IPS DF 4.7 (cell line): ENCODE data around the gene KCNJ5.

Experiments used
- DNase-seq: peaks from one replicate; pipeline ENCODE4 v3.0.0-alpha.2; 2013; ENCODE audit warnings: low spot score; ENCODE audit errors: extremely low read depth

The KCNJ5 gene

GRCh38 chr11:128894685-128895084, 3.5 kb downstream of the KCNJ5 start:
- DNase-seq = no peak

- DNase-seq = no peak
Observed at GRCh38 chr11:128895526-128895925, 4.4 kb downstream of the KCNJ5 start.

GRCh38 chr11:128896356-128896755, 5.2 kb downstream of the KCNJ5 start:
- no peak for DNase-seq

- DNase-seq = no peak
Observed at GRCh38 chr11:128897826-128898225, 6.7 kb downstream of the KCNJ5 start.

- DNase-seq = no peak
Observed at GRCh38 chr11:128898580-128899344, 7.6 kb downstream of the KCNJ5 start.

GRCh38 chr11:128900468-128900867, 9.3 kb downstream of the KCNJ5 start:
- no peak for DNase-seq

- DNase-seq = no peak
Observed at GRCh38 chr11:128901653-128902514, 10.7 kb downstream of the KCNJ5 start.

- no peak for DNase-seq
Observed at GRCh38 chr11:128902515-128903066, 11.4 kb downstream of the KCNJ5 start.

- no peak for DNase-seq
Observed at GRCh38 chr11:128903248-128904061, 12.3 kb downstream of the KCNJ5 start.

GRCh38 chr11:128904303-128904655, 13.1 kb downstream of the KCNJ5 start:
- DNase-seq = no peak

- no peak for DNase-seq
Observed at GRCh38 chr11:128904656-128905344, 13.6 kb downstream of the KCNJ5 start.

- DNase-seq = no peak
Observed at GRCh38 chr11:128905345-128906184, 14.4 kb downstream of the KCNJ5 start.

- no peak for DNase-seq
Observed at GRCh38 chr11:128906185-128907050, 15.3 kb downstream of the KCNJ5 start.

GRCh38 chr11:128907585-128907984, 16.4 kb downstream of the KCNJ5 start:
- no peak for DNase-seq

- no peak for DNase-seq
Observed at GRCh38 chr11:128908391-128909246, 17.5 kb downstream of the KCNJ5 start.

GRCh38 chr11:128909438-128910125, 18.4 kb downstream of the KCNJ5 start:
- no peak for DNase-seq

- DNase-seq = no peak
Observed at GRCh38 chr11:128910576-128910975, 19.4 kb downstream of the KCNJ5 start.
